Endometrial microvascular endothelial cells (primary cell): ENCODE data around the gene CNTLN. TPM values are rescaled to one million over a fixed set of nuclear protein-coding genes. Genes with fewer than 3 reads are reported as not detected.
"Not testable (repeated sequence)": the region's sequence is repeated elsewhere in the genome, so short reads cannot be mapped to it uniquely, and the experiment has no call there.

Experiments used
- in situ Hi-C: cut with HindIII; loops from 2 replicates; pipeline ENCODE4 v1.10.0; 2017; ENCODE audit warnings: low sequenced_read_pairs, low pct_unique_long_range_greater_than_20kb; ENCODE audit errors: inconsistent ontology term
- total RNA-seq: library from RNA; depleted of rRNA; stranded (reverse); fragments of >200 nt; gene quantifications from one replicate; pipeline ENCODE4 v1.2.3, GENCODE V29; 2015; ENCODE audit errors: inconsistent ontology term

The CNTLN gene
- total RNA-seq, 1 donor from 2014 or later = 4.8 TPM

DNA sequence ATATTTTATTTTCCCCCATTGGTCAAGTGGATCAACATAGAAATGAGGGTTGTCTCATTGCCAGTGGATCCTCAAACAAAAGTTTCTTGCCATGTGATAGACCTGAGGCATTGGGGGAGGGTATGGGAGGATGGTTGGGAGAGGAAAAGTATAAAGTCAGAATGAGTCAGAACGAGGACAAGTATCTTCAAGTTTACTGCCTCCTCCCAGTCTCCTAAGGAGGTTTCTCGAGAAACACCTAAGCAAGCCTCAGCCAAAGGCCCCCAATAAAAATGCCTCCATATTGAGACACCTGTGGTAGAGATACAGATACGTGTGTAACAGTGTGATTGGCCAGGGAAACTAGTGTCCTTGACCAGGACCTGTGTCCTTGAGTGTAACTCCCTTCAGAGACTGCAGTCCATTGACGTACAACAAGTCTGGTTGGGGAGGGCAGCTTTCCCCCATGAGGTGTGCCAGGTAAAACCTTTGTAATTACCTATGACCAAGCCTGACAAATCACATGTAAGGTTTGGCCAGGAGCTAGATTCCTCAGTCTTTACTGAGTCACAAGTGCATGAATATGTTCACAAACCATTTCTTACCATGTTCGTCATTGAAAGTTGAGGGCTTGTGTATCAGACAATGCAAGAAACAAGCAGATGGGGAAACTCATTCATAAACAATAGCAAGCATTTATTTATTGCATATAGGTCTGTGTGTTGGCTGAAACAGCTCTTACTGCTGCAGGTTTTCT lies 245.5 kb downstream of the CNTLN start:
- in situ Hi-C loops = no loop called here

DNA sequence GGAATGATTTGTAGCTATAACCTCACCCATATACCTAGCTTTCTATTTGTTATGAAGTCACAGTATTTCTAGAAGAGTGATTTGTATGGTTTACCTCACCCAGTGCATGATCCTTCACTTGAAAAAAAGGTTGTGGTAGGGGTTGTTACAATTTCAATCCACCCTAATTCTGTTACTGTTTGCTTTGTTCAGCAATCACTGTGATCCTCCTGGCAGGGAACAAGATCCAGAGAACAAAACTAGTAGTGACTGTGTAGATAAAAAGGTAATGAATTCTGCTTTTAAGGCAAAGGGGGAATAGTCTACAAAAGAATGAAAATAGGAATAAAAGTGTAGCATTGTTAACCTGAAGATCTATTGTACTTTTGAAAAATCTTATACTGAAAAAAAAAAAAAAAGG lies 252.7 kb downstream of the CNTLN start:
- in situ Hi-C loops = no loop called here

GRCh38 chr9:17389026-17389425 lies 254.2 kb downstream of the CNTLN start:
- in situ Hi-C loops = no loop called here

DNA sequence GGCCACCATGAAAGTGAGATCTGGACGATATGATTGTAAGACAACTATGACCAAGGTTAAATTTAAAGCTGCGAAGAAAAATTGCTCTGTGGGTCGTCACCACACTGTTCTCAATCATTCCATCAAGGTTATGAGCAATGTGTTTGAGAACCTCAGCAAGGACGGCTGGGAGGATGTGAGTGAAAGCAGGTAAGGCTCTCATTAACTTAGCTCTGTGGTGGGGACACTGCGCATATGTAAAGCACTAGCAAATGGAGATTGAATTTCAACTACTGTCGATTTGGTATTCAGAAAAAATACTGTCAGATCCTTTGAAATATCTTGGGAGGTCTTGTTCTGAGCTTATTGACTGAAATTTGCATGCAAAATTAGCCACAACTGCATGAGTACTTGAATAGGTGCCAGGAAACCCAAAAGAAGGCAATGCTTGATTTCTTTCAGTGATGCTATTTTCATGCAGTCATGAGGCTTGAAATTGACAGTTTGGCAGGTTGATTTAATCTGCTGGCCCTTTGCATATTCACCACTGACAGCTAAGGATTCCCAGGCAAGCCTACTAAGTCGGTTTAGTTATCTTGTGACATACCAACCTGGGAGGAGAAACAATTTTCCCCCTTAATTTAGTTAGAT lies 260.2 kb downstream of the CNTLN start:
- in situ Hi-C loops = no loop called here

DNA sequence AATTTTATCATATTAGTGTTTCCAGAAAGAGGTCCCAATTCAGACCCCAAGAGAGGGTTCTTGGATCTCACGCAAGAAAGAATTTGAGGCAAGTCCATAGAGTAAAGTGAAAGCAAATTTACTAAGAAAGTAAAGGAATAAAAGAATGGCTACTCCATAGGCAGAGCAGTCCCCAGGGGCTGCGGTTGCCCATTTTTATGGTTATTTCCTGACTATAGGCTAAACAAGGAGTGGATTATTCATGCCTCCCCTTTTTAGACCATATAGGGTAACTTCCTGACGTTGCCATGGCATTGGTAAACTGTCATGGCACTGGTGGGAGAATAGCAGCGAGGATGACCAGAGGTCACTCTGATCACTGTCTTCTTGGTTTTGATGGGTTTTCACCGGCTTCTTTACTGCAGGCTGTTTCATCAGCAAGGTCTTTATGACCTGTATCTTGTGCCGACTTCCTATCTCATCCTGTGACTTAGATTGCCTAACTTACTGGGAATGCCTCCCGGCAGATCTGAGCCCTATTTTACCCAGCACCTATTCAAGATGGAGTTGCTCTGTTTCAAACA lies 262.4 kb downstream of the CNTLN start:
- in situ Hi-C loops = not testable (repeated sequence)

GRCh38 chr9:17398350-17398749 lies 263.5 kb downstream of the CNTLN start:
- in situ Hi-C loops = no loop called here

GRCh38 chr9:17401858-17402257 lies 267.0 kb downstream of the CNTLN start:
- in situ Hi-C loops = no loop called here

GRCh38 chr9:17402309-17402708 lies 267.5 kb downstream of the CNTLN start:
- in situ Hi-C loops = no loop called here

DNA sequence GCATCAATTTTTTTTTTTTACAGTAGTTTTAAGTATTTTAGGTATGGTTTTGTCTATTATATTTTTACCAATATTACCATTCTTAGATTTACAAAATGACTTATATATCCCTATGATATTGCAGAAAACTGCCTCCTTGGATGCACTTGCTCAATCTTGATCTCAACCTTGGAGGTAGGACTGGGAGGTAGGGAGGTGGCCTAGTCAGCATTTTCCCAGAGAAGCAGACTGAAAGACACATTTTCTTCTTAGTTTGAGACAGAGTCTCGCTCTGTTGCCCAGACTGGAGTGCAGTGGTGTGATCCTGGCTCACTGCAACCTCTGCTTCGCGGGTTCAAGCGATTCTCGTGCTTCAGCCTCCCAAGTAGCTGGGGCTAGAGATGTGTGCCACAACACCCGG lies 268.7 kb downstream of the CNTLN start:
- in situ Hi-C loops = no loop called here

DNA sequence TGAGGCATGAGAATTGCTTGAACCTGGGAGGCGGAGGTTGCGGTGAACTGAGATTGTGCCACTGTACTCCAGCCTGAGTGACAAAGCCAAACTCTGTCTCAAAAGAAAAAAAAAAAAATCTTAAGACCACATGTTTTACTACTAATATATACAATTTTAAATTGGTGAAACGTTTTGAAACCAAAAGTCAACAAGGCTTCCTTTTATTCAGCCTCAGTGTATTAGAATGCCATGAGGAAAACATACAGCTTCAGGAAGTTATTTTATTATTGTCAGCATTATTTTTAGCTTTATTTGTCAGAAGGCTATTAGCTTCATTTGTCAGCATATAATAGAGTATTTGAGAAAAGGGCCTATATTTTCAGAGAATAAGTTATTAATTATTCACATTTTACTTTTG lies 280.1 kb downstream of the CNTLN start:
- in situ Hi-C loops = no loop called here

- in situ Hi-C loops = no loop called here
Observed at GRCh38 chr9:17422994-17423680, 288.3 kb downstream of the CNTLN start.

DNA sequence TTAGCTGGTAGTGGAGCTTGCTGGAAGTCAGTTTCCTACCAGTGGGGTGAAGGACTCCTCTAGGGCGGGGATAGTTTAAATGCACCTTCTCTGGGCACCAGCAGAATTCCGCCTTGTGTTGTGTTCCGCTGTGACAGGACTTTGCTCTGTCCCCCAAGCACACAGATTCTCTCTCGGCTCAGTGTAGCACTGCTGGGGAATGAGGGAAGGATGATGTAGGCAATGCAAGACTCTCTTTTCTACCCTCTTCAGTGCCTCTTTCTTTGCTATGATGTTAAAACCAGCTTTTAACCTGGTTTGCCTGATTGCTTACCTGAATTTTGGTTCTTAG lies 288.8 kb downstream of the CNTLN start:
- in situ Hi-C loops = no loop called here

DNA sequence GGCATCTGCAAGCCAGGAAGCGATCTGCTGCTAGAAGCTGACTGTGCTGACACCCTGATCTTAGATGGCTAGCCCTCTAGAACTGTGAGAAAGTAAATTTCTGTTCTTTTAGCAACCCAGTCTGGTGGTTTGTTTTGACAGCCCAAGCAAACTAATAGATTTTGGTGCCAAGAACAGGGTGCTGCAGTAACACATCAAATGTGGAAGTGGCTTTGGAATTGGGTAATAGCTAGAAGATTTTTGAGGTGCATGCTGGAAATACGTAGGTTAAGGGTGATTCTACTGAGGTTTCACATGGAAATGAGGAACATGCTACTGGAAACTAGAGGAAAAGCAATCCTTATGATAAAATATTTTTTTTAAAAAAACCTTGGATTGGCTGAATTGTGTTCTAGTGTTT lies 290.5 kb downstream of the CNTLN start:
- in situ Hi-C loops = no loop called here

DNA sequence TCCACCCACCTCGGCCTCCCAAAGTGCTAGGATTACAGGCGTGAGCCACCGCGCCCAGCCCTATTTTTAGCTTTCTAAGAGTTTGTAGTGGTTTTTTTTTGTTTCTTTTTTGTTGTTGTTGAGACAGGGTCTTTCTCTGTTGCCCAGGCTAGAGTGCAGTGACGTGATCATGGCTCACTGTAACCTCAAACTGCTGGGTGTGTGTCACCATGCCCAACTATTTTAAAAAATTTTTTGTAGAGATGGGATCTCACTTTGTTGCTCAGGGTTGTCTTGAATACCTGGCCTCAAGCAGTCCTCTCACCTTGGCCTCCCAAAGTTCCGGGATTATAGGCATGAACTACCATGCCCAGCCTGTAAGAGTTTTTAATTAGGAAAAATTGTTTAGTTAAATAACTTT lies 298.7 kb downstream of the CNTLN start:
- in situ Hi-C loops = no loop called here

GRCh38 chr9:17436854-17437253 lies 302.0 kb downstream of the CNTLN start:
- in situ Hi-C loops = no loop called here

- in situ Hi-C loops = no loop called here
Observed at GRCh38 chr9:17437813-17438212, 303.0 kb downstream of the CNTLN start.

DNA sequence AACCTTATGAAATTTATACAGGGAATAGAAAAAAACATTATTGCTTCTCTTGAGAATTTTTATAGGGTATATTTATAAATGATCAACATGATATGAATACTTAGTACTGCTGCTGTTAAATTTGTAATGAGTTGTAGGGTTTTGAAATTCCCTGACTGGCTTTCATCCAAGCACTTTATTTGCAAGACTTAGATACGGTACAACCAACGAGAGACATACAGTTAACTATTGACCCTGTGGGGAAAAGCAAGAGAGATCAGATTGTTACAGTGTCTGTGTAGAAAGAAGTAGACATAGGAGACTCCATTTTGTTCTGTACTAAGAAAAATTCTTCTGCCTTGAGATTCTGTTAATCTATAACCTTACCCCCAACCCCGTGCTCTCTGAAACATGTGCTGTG lies 310.3 kb downstream of the CNTLN start:
- in situ Hi-C loops = not testable (repeated sequence)

- in situ Hi-C loops = no loop called here
Observed at GRCh38 chr9:17453751-17454150, 318.9 kb downstream of the CNTLN start.

GRCh38 chr9:17462869-17463464 lies 328.1 kb downstream of the CNTLN start:
- in situ Hi-C loops = no loop called here
